ENCODE data around the gene PTPN1.

DNA sequence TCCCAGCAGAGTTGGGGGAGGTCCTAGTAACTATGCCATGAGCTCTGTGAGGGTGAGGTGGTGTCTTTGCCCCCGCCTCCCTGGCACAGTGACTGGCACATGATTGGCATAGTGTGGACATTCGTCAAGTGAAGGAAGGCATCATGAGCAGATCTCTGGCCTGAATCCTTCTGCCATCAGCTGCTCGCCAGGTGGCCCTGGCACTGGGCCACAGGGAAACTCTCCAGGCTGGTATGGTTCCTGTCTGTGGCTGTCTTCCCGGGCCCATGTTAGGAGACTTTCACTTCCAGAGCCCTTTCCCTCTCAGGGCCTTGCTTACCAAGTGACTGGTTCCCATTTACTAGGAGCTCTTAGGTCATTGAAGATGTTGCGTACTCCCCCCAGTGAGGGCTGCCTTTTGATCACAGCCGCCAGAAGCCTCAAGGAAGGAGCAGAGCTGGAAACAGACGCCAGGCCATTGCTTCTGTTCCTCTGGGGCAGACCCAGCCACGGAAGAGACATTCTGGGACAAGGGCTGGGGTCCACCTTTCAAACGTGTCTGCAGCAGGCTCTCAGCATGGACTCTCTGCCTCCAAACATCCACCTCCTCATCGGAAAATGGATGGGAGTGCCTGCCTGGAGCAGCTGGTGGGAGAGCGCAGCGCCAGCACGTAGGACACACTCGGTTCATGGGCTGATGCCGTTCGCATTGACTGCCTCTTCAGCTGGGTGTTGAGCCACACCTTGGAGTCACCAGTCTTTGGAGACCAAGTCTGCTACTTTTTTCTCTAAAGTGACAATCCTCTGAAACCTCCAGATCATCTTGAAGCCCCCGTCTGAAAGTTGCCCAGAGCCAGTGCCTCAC lies 67.2 kb downstream of the PTPN1 start:
- TF ChIP-seq, protein P1, sequence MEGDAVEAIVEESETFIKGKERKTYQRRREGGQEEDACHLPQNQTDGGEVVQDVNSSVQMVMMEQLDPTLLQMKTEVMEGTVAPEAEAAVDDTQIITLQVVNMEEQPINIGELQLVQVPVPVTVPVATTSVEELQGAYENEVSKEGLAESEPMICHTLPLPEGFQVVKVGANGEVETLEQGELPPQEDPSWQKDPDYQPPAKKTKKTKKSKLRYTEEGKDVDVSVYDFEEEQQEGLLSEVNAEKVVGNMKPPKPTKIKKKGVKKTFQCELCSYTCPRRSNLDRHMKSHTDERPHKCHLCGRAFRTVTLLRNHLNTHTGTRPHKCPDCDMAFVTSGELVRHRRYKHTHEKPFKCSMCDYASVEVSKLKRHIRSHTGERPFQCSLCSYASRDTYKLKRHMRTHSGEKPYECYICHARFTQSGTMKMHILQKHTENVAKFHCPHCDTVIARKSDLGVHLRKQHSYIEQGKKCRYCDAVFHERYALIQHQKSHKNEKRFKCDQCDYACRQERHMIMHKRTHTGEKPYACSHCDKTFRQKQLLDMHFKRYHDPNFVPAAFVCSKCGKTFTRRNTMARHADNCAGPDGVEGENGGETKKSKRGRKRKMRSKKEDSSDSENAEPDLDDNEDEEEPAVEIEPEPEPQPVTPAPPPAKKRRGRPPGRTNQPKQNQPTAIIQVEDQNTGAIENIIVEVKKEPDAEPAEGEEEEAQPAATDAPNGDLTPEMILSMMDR (conservative IDR thresholded peaks at IDR 0.05; ENCODE audit: low read depth, low read length): no peak
- TF ChIP-seq POLR2A (IDR thresholded peaks at IDR 0.05; ENCODE audit: low read depth, low read length): no peak
- TF ChIP-seq, protein P2, sequence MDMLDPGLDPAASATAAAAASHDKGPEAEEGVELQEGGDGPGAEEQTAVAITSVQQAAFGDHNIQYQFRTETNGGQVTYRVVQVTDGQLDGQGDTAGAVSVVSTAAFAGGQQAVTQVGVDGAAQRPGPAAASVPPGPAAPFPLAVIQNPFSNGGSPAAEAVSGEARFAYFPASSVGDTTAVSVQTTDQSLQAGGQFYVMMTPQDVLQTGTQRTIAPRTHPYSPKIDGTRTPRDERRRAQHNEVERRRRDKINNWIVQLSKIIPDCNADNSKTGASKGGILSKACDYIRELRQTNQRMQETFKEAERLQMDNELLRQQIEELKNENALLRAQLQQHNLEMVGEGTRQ (IDR thresholded peaks at IDR 0.05; ENCODE audit: low read depth, low read length): no peak
- no peak for TF ChIP-seq NFE2L2 (IDR thresholded peaks at IDR 0.05; ENCODE audit: low read depth, low read length)
- no peak for TF ChIP-seq MAFK (IDR thresholded peaks at IDR 0.05; ENCODE audit: low read depth, low read length)
- TF ChIP-seq, protein P3, sequence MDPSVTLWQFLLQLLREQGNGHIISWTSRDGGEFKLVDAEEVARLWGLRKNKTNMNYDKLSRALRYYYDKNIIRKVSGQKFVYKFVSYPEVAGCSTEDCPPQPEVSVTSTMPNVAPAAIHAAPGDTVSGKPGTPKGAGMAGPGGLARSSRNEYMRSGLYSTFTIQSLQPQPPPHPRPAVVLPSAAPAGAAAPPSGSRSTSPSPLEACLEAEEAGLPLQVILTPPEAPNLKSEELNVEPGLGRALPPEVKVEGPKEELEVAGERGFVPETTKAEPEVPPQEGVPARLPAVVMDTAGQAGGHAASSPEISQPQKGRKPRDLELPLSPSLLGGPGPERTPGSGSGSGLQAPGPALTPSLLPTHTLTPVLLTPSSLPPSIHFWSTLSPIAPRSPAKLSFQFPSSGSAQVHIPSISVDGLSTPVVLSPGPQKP (IDR thresholded peaks at IDR 0.05; ENCODE audit: borderline replicate concordance, low read depth, low read length): no peak
- no peak for TF ChIP-seq RFX5 (IDR thresholded peaks at IDR 0.05; ENCODE audit: low read depth, low read length)
- no peak for TF ChIP-seq RCOR1 (IDR thresholded peaks at IDR 0.05; ENCODE audit: insufficient replicate concordance, low read length)
- no peak for TF ChIP-seq MXI1 (IDR thresholded peaks at IDR 0.05; ENCODE audit: borderline replicate concordance, low read depth, low read length)
- no peak for TF ChIP-seq MAZ (IDR thresholded peaks at IDR 0.05; ENCODE audit: borderline replicate concordance, low read depth, low read length)
- TF ChIP-seq BHLHE40 (IDR thresholded peaks at IDR 0.05; ENCODE audit: low read depth, low read length): no peak
- TF ChIP-seq FOS (IDR thresholded peaks at IDR 0.05; ENCODE audit: low read depth, low read length): no peak
- TF ChIP-seq CHD1 (IDR thresholded peaks at IDR 0.05; ENCODE audit: low read depth, low read length): no peak
- no peak for TF ChIP-seq RAD21 (IDR thresholded peaks at IDR 0.05; ENCODE audit: low read length)
